HG03066 (cell line): ENCODE results near the gene UGT1A8.
"Not testable (repeated sequence)": the region's sequence is repeated elsewhere in the genome, so short reads cannot be mapped to it uniquely, and the experiment has no call there.

Experiments
- ATAC-seq: cut with Tn5 transposase; IDR thresholded peaks from one replicate; pipeline ENCODE4 v1.9.1; 2021; ENCODE audit warnings: low read depth; ENCODE audit not compliant: unreplicated experiment

Gene UGT1A8

DNA sequence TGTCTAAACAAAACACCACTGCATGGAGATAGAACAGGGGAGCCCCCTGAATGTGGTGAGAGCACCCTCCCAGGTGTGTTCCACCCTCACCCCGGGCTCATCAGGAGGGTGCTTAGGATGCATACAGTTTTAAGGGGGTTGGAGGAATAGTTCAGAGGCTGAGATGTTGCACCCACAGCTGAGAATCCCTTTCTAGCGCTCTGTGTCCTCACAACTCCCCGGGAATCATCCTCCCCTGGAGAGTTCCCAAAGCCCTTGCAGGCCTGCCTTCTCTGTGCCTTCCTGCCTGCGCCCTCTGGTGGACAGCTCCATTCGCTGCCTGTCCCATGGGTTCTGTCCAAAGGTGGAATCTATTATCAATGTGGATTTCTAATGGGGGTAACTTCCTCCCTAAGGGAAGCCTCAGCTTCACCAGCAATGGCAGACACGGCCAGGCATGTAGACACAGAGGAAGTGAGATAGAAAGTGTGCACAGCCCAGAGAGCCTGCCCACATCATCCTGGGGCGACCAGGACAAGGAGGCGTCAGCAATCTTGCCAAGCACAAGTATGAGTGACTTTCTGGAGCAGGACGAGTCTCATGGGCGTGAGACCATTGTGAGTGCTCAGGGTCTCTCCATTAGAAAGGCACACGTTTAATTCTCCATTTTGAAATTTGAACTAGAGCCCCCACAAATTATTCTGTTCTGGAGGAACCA is 94.0 kb downstream of the UGT1A8 start:
- ATAC-seq, result no peak

DNA sequence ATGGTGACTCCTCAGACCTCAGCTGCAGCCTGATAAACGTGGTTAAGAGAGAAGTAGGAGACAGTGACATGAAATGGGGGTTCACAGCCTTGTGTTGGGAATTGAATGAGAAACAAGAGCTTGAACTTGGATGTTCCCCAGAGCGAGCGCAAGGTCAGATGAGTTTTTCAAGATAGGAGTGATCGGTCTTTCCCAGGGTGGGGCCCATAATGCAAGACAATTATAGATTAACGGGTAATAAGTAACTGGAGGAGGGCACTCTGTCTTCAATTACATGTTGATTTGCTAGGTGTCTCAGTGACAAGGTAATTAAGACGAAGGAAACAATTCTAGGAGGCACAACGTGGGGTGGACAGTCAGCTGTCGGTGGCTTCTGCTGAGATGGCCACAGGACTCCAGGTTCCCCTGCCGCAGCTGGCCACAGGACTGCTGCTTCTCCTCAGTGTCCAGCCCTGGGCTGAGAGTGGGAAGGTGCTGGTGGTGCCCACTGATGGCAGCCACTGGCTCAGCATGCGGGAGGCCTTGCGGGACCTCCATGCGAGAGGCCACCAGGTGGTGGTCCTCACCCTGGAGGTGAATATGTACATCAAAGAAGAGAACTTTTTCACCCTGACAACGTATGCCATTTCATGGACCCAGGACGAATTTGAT is 95.3 kb downstream of the UGT1A8 start, which contains the start of gene UGT1A5:
Gene UGT1A5 (plus strand): TSS at position 297 of the 651 bp plus-strand sequence. CDS start 85 bp downstream, at position 382.
- ATAC-seq, result no peak

DNA sequence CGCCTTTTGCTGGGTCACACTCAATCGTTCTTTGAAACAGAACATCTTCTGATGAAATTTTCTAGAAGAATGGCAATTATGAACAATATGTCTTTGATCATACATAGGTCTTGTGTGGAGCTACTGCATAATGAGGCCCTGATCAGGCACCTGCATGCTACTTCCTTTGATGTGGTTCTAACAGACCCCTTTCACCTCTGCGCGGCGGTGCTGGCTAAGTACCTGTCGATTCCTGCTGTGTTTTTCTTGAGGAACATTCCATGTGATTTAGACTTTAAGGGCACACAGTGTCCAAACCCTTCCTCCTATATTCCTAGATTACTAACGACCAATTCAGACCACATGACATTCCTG is 95.8 kb downstream of the UGT1A8 start:
- ATAC-seq, result no peak

DNA sequence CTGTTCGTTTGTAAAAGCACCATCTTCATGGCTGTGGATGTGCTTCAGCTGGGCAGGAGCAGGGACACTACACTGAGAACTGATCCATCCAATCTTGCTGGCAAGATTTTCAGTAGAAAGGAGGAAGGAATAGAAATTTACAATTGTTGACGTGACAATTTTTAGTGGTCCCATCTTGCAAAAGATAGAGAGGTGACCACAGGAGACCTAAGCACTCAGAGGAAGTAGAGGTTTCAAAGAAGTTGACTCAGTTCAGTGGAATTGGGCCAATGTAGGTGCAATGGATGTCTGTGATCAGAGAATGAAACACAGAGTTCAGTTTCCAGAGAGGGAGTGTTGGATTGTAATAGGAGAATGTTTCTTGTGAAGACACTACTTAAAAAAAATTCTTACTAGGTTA is 96.7 kb downstream of the UGT1A8 start:
- no peak for ATAC-seq

DNA sequence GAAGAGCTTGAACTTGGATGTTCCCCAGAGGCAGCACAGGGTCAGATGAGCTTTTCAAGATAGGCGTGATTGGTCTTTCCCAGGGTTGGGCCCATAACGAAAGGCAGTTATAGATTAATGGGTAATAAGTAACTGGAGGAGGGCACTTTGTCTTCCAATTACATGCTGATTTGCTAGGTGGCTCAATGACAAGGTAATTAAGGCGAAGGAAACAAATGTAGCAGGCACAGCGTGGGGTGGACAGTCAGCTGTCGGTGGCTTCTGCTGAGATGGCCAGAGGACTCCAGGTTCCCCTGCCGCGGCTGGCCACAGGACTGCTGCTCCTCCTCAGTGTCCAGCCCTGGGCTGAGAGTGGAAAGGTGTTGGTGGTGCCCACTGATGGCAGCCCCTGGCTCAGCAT is 101.1 kb downstream of the UGT1A8 start, which contains the start of gene UGT1A4:
Gene UGT1A4 (plus strand): TSS at position 185 of the 400 bp plus-strand sequence. CDS start 85 bp downstream, at position 270.
- ATAC-seq, result no peak

DNA sequence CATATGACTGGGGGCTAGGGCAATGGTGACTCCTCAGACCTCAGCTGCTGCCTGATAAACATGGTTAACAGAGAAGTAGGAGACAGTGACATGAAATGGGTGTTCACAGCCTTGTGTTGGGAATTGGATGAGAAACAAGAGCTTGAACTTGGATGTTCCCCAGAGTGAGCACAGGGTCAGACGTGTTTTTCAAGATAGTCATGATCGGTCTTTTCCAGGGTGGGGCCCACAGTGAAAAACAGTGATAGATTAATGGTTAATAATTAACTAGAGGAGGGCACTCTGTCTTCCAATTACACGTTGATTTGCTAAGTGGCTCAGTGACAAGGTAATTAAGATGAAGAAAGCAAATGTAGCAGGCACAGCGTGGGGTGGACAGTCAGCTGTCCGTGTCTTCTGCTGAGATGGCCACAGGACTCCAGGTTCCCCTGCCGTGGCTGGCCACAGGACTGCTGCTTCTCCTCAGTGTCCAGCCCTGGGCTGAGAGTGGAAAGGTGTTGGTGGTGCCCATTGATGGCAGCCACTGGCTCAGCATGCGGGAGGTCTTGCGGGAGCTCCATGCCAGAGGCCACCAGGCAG is 111.4 kb downstream of the UGT1A8 start, which contains the start of gene UGT1A3:
Gene UGT1A3 (plus strand): TSS at position 320 of the 579 bp plus-strand sequence. CDS start 85 bp downstream, at position 405.
- no peak for ATAC-seq

DNA sequence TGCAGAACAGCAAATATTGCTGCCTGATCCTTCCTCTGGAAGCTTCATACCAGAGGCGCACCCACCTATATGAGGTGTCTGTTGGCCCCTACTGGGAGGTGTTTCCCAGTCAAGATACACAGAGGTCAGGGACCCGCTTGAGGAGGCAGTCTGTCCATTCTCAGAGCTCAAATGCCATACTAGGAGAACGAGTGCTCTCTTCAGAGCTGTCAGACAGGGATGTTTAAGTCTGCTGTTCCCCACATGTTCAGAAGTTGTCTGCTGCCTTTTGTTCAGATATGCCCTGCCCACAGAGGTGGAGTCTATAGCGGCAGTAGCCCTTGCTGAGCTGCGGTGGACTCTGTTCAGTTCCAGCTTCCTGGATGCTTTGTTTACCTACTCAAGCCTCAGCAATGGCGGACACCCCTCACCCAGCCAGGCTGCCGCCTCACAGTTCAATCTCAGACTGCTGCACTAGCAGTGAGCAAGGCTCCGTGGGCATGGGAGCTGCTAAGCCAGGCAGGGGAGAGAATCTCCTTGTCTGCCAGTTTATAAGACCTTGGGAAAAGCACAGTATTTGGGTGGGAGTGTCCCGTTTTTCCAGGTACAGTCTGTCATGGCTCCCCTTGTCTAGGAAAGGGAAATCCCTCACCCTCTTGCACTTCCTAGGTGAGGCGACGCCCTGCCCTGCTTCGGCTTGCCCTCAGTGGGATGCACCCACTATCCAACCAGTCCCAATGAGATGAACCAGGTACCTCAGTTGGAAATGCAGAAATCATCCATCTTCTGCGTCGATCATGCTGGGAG is 119.6 kb downstream of the UGT1A8 start:
- ATAC-seq, result not testable (repeated sequence)

DNA sequence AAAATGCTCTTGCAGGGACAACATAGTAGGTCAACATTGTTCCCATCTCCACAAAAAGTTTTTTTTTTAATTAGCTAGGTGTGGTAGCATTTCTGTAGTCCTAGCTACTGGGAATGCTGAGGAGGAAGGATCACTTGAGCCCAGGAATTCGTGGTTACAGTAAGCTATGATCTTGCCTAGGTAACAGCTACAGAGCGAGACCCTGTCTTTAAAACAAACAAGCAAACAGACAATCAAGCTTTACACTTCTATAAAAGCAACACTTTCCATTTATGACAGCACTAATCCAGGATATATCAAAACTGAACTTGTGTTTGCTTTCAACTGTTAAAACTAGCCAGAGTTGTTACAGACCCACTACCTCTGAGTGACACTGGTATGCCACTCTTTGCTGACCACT is 123.4 kb downstream of the UGT1A8 start:
- ATAC-seq, result no peak

DNA sequence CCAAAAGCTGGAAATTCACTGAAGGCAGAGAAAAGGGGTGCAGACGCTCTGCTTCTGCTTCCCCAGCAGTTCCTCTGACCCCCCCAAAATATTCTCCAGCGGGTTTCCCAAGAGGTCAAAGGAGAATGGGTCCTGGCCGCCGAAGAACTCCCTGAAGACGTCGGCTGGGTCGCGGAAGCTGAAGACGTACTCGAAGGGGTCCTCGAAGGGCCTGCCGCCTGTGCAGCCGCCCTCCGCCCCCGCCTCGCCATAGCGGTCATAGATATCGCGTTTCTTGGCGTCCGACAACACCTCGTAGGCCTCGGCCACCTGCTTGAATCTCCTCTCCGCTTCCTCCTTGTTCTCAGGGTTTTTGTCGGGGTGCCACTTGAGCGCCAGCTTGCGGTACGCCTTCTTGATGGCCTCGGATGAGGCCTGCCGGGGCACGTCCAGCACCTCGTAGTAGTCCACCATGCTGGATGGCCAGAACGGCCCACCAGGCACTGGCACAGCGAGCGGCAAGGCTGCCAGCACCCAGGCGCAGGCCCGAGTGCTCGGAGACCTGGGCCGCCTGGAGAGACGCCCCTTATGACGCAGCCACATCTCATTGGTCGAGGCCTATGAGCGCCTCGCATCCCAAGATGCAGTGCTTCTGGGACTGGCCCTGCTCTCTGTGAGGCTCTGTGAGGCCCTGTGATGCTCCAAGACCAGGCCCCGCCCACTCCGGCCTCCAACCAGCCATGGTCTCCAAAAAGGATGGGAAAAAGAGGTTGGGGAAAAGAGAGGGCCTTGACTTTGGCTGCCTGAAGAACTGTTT is 126.2 kb downstream of the UGT1A8 start:
- ATAC-seq, result no peak

DNA sequence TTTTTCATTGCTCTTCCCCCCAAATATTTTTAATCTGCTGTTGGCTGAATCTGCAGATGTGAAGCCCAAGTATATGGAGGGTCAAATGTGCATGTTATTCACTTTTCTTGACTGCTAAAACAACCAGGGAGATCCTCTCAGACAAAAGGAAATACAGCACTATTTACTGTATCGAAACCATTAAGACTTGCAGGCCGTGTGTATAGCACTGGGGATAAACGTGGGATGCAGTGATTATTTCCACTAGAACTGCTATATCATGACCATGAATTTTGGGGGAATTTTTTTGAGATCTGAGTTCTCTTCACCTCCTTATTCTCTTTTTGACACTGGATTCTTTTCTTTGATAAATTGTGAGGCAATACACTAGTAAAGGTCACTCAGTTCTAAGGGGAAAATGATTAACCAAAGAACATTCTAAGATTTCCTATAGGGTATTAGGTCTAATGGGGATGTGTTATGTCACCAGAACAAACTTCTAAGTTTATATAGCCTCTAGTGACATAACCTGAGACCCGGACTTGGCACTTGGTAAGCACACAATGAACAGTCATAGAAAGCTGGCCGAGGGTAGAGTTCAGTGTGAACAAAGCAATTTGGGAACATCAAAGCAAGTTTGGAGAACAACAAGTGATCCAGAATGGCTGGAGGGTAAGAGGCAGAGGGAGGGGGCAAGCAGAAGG is 127.8 kb downstream of the UGT1A8 start:
- no peak for ATAC-seq

DNA sequence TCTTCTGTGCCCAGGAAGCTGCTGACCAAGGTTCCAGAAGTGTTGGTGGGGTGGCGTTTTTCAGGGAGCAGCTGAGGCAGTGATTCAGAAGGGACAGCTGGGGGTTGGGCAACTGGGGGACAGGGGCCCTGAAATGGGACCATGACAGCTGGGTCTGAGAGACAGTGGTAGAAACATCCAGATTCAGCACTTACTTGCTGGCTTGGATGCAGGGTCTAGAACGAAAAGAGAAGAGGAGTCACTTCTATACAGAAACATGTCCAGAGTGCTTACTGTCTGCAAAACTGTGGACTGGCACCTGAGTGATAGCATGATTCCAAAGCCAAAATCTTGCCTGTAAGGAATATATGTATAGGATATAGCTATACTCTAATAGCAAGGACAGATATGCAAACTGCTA is 128.4 kb downstream of the UGT1A8 start:
- ATAC-seq, result not testable (repeated sequence)

DNA sequence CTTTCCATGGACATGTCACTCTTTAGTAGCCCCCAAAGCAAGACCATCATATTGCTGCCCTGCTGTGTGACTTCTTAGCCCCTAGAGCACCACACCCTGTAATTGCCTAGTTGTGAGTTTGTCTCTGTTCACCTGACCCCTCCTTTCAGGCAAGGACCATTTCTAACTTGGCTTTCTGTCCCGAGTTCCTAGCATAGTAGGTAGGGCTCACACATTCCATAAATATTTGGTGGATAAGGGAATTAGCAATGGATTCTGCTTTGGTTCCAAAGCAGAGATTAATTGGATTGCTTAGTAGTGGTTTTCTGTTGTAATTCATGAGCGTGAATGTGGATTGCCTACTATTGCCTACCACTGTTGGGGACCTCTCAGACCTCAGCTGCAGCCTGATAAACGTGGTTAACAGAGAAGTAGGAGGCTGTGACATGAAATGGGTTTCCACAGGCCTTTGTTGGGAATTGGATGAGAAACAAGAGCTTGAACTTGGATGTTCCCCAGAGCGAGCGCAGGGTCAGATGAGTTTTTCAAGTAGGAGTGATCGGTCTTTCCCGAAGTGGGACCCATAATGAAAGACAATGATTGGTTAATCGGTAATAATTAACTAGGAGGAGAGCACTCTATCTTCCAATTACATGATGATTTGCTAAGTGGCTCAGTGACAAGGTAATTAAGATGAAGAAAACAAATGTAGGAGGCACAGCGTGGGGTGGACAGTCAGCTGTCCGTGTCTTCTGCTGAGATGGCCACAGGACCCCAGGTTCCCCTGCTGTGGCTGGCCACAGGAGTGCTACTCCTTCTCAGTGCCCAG is 129.2 kb downstream of the UGT1A8 start:
- no peak for ATAC-seq

DNA sequence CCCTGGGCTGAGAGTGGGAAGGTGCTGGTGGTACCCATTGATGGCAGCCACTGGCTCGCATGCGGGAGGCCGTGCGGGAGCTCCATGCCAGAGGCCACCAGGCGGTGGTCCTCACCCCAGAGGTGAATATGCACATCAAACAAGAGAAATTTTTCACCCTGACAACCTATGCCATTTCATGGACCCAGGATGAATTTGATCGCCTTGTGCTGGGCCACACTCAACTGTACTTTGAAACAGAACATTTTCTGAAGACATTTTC is 129.8 kb downstream of the UGT1A8 start:
- ATAC-seq, result no peak

DNA sequence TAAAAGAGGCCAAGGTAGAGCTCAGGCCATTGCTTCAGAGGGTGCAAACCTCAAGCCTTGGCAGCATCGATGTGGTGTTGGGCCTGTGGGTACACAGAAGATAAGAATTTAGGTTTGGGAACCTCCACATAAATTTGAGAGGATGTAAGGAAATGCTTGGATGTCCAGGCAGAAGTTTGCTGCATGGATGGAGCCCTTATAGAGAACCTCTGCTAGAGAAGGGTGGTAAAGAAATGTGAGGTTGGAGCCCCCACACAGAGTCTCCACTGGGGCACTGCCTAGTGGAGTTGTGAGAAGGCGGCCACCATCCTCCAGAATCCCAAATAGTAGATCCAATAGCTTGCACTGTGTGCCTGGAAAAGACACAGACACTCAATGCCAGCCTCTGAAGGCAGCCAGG is 133.3 kb downstream of the UGT1A8 start:
- ATAC-seq, result not testable (repeated sequence)

DNA sequence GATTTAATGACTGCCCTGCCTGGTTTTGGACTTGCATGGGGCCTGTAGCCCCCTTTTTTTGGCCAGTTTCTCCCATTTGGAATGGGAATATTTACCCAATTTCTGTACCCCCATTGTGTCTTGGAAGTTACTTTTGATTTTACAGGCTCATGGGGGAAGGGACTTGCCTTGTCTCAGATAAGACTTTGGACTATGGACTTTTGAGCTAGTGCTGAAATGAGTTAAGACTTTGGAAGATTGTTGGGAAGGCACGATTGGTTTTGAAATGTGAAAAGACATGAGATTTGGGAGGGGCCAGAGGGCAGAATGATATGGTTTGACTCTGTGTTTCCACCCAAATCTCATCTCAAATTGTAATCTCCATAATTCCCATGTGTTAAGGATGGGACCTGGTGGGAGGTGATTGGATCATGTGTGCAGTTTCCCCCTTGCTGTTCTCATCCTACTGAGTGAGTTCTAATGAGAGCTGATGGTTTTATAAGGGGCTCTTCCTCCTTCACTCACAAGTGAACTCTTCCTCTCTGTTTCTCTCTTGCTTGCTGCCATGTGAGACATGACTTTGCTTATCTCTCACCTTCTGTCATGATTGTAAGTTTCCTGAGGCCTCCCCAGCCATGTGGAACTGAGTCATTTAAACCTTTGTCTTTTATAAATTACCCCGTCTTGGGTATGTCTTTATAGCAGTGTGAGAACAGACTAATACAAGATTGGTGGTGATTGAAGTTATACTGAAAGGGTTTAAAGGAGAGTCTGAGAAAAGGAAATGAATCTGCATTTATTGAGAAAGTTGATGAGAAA is 134.0 kb downstream of the UGT1A8 start:
- ATAC-seq, result not testable (repeated sequence)

DNA sequence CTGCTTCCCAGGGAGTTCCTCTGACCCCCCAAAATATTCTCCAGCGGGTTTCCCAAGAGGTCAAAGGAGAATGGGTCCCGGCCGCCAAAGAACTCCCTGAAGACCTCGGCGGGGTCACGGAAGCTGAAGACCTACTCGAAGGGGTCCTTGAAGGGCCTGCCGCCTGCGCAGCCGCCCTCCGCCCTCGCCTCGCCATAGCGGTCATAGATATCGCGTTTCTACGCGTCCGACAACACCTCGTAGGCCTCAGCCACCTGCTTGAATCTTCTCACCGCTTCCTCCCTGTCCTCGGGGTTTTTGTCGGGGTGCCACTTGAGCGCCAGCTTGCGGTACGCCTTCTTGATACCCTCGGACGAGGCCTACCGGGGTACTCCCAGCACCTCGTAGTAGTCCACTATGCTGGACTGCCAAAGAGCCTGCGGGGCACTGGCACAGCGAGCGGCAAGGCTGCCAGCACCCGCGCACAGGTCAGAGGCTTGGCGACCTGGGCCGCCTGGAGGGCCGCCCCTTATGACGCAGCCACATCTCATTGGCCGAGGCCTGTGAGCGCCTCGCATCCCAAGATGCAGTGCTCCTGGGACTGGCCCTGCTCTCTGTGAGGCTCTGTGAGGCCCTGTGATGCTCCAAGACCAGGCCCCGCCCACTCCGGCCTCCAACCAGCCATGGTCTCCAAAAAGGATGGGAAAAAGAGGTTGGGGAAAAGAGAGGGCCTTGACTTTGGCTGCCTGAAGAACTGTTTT is 137.6 kb downstream of the UGT1A8 start:
- no peak for ATAC-seq

DNA sequence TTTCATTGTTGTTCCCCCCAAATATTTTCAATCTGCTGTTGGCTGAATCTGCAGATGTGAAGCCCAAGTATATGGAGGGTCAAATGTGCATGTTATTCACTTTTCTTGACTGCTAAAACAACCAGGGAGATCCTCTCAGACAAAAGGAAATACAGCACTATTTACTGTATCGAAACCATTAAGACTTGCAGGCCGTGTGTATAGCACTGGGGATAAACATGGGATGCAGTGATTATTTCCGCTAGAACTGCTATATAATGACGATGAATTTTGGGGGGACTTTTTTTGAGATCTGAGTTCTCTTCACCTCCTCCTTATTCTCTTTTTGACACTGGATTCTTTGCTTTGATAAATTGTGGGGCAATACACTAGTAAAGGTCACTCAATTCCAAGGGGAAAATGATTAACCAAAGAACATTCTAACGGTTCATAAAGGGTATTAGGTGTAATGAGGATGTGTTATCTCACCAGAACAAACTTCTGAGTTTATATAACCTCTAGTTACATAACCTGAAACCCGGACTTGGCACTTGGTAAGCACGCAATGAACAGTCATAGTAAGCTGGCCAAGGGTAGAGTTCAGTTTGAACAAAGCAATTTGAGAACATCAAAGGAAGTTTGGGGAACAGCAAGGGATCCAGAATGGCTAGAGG is 139.1 kb downstream of the UGT1A8 start:
- ATAC-seq, result no peak
